Upper lobe of left lung (tissue), 4 donors: ENCODE data around the gene EMC10.

ENCODE experiments used
- EP300 ChIP-seq, 4 donors: sonication (generic); formaldehyde crosslinking; IDR thresholded peaks; one replicate each; pipeline ENCODE4 v1.5.1; 2017; ENCODE audit warnings: antibody characterized with exemption in 4 of 4, control low read depth in 2 of 4
- POLR2AphosphoS5 ChIP-seq, 2 donors: sonication (generic); formaldehyde crosslinking; IDR thresholded peaks; one replicate each; pipeline ENCODE4 v1.5.1; 2017; ENCODE audit warnings: antibody characterized with exemption in 2 of 2
- TF ChIP-seq, protein P1 (sequence below), 6 experiments: fragments of 450-650 bp in 4 of 6; fragments of 200-600 bp in 2 of 6; sonication (generic) in 2 of 6; IDR thresholded peaks; one replicate each; pipeline ENCODE4 v1.5.1; 2016 to 2019; ENCODE audit warnings: antibody characterized with exemption in 6 of 6

DNA sequence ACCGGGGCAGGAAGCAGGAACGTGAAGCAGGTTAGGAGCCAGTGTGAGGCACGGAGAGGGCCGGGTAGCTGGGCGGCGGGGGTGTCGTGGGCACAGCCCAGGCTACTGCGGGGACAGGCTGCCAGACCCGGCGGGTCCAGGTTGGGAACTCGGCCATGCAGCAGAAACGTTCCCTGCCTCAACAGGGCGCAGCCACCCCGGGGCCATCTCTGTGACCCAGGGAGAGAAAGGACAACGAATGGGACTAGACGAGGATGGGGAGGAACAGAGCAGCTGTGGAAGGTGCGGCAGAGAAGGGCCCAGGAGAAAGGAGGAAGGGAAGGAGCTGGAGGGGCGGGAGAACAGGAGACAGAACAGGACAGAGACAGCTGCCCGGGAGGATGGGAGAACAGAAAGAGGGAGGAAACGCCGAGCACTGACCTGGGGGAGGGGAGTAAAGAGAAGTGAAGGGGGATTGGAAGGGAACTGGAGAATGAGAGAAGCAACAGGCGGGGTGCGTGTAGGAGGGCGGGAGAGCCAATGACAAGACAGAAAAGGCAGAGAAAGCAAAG, 13.2 kb downstream of the EMC10 start:
- TF ChIP-seq, protein P1, sequence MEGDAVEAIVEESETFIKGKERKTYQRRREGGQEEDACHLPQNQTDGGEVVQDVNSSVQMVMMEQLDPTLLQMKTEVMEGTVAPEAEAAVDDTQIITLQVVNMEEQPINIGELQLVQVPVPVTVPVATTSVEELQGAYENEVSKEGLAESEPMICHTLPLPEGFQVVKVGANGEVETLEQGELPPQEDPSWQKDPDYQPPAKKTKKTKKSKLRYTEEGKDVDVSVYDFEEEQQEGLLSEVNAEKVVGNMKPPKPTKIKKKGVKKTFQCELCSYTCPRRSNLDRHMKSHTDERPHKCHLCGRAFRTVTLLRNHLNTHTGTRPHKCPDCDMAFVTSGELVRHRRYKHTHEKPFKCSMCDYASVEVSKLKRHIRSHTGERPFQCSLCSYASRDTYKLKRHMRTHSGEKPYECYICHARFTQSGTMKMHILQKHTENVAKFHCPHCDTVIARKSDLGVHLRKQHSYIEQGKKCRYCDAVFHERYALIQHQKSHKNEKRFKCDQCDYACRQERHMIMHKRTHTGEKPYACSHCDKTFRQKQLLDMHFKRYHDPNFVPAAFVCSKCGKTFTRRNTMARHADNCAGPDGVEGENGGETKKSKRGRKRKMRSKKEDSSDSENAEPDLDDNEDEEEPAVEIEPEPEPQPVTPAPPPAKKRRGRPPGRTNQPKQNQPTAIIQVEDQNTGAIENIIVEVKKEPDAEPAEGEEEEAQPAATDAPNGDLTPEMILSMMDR (IDR thresholded peaks at IDR 0.05): no peak
- TF ChIP-seq EP300 (IDR thresholded peaks at IDR 0.05) (no peak), POLR2AphosphoS5 (IDR thresholded peaks at IDR 0.05) (no peak)
